Hepatocyte (in vitro differentiated cells): ENCODE results near the gene RNF208. TPM values are rescaled to one million over a fixed set of nuclear protein-coding genes. Genes with fewer than 3 reads are reported as not detected.

Experiments used
- DNase-seq: peaks from one replicate; pipeline ENCODE4 v3.0.0-alpha.2; 2016; ENCODE audit warnings: low spot score
- H2AFZ ChIP-seq: fragments of 200-600 bp; sonication (generic); 2 replicates; pipeline ENCODE4 v1.6.0; 2016; ENCODE audit warnings: antibody characterized with exemption, mild to moderate bottlenecking
- H3K27ac ChIP-seq: fragments of 200-600 bp; sonication (generic); 2 replicates; pipeline ENCODE4 v1.5.1; 2016; ENCODE audit warnings: mild to moderate bottlenecking
- H3K27me3 ChIP-seq: fragments of 200-600 bp; sonication (generic); 2 replicates; pipeline ENCODE4 v1.6.1; 2016
- H3K36me3 ChIP-seq: fragments of 200-600 bp; sonication (generic); replicated peaks from 2 replicates; pipeline ENCODE4 v1.5.1; 2016; ENCODE audit warnings: low read depth; ENCODE audit not compliant: insufficient read depth
- H3K4me1 ChIP-seq: fragments of 200-600 bp; sonication (generic); 2 replicates; pipeline ENCODE4 v1.5.1; 2016; ENCODE audit warnings: mild to moderate bottlenecking, moderate library complexity; ENCODE audit not compliant: insufficient read depth
- H3K4me2 ChIP-seq: fragments of 200-600 bp; sonication (generic); 2 replicates; pipeline ENCODE4 v1.6.0; 2016
- H3K4me3 ChIP-seq: fragments of 200-600 bp; sonication (generic); 2 replicates; pipeline ENCODE4 v1.5.1; 2016; ENCODE audit warnings: mild to moderate bottlenecking
- H3K79me2 ChIP-seq: fragments of 200-600 bp; sonication (generic); 2 replicates; pipeline ENCODE4 v1.6.0; 2017; ENCODE audit warnings: mild to moderate bottlenecking
- H3K9me2 ChIP-seq: fragments of 200-600 bp; sonication (generic); replicated peaks from 2 replicates; pipeline ENCODE4 v1.6.0; 2017; ENCODE audit warnings: mild to moderate bottlenecking; ENCODE audit not compliant: insufficient read depth
- H3K9me3 ChIP-seq: fragments of 200-600 bp; sonication (generic); 2 replicates; pipeline ENCODE4 v1.5.1; 2016; ENCODE audit warnings: low read depth, mild to moderate bottlenecking
- H4K20me1 ChIP-seq: fragments of 200-600 bp; sonication (generic); 2 replicates; pipeline ENCODE4 v1.6.0; 2016; ENCODE audit warnings: mild to moderate bottlenecking; ENCODE audit not compliant: insufficient read depth, poor library complexity, severe bottlenecking
- CTCF ChIP-seq: fragments of 200-600 bp; sonication (generic); IDR thresholded peaks from 2 replicates; pipeline ENCODE4 v1.5.1; 2016; ENCODE audit warnings: antibody characterized with exemption, mild to moderate bottlenecking; ENCODE audit not compliant: poor library complexity
- EZH2 ChIP-seq: fragments of 200-600 bp; sonication (generic); IDR thresholded peaks from 2 replicates; pipeline ENCODE4 v1.6.1; 2016; ENCODE audit warnings: antibody characterized with exemption, mild to moderate bottlenecking, borderline replicate concordance
- EZH2phosphoT487 ChIP-seq: fragments of 200-600 bp; sonication (generic); IDR thresholded peaks from one replicate; pipeline ENCODE4 v1.6.1; 2018; ENCODE audit warnings: antibody characterized with exemption, mild to moderate bottlenecking, low read depth, moderate library complexity; ENCODE audit not compliant: unreplicated experiment, severe bottlenecking
- WGBS: methylation state at CpG from one replicate; pipeline ENCODE4 v1.1.6; 2016; ENCODE audit warnings: low lambda C conversion rate; ENCODE audit errors: missing lambda C conversion rate; 5-methylcytosine and 5-hydroxymethylcytosine counted together
- polyA plus RNA-seq: library from polyadenylated mRNA; unstranded; fragments of >200 nt; fragmentation: Nextera tagmentation; extraction: Ambion mirVana; gene quantifications from 2 replicates; pipeline ENCODE4 v1.2.1, GENCODE V29; 2016
- total RNA-seq: library from RNA; depleted of rRNA; stranded (reverse); fragments of >200 nt; gene quantifications from 2 replicates; pipeline ENCODE4 v1.2.3, GENCODE V29; 2014

The RNF208 gene
- total and polyA plus RNA-seq, 2 experiments from 2014 or later = 1.6 to 3.3 TPM

- TF ChIP-seq EZH2phosphoT487 (no peak), CTCF (no peak), EZH2 (no peak)
- H3K9me3 ChIP-seq = no peaks in the 10 kb centered on the region
- no peak for DNase-seq
- H2AFZ ChIP-seq = no peak overlapping the region
- H3K27ac ChIP-seq = no peak overlapping the region
- no peaks in the 10 kb centered on the region for H3K27me3 ChIP-seq
- H3K4me2 ChIP-seq = no peak overlapping the region
- peaks cover 13% of the 10 kb centered on the region for H3K79me2 ChIP-seq
- H3K36me3 ChIP-seq = no peaks in the 10 kb centered on the region
- peaks cover 15% of the 10 kb centered on the region for H3K4me1 ChIP-seq
- WGBS = 92% methylated on average over 11 of the region's 22 CpGs
- H3K9me2 ChIP-seq = no peaks in the 10 kb centered on the region
- peaks cover 7% of the 10 kb centered on the region for H4K20me1 ChIP-seq
- H3K4me3 ChIP-seq = no peak overlapping the region
Observed at GRCh38 chr9:137251490-137252268, 29.6 kb upstream of the RNF208 start.

GRCh38 chr9:137251194-137251461 is 29.1 kb upstream of the RNF208 start, which contains the start of gene STPG3:
Gene STPG3 (plus strand): TSS chr9:137251286. CDS start chr9:137251287, 1 bp downstream.
- no peaks in the 10 kb centered on the region for H3K9me3 ChIP-seq
- H3K9me2 ChIP-seq = no peaks in the 10 kb centered on the region
- H3K27me3 ChIP-seq = no peaks in the 10 kb centered on the region
- H3K27ac ChIP-seq = no peak within 1 kb of the TSS
- peaks cover 11% of the 10 kb centered on the region for H3K4me1 ChIP-seq
- H3K4me3 ChIP-seq = no peak within 1 kb of the TSS
- TF ChIP-seq EZH2 = no peak
- no peak for DNase-seq
- peaks cover 8% of the 10 kb centered on the region for H3K79me2 ChIP-seq
- no peaks in the 10 kb centered on the region for H3K36me3 ChIP-seq
- H2AFZ ChIP-seq = no peak within 1 kb of the TSS
- no peak within 1 kb of the TSS for H3K4me2 ChIP-seq
- H4K20me1 ChIP-seq = peaks cover 4% of the 10 kb centered on the region
- WGBS = no CpG with 5 or more reads among the region's 4 CpGs

DNA sequence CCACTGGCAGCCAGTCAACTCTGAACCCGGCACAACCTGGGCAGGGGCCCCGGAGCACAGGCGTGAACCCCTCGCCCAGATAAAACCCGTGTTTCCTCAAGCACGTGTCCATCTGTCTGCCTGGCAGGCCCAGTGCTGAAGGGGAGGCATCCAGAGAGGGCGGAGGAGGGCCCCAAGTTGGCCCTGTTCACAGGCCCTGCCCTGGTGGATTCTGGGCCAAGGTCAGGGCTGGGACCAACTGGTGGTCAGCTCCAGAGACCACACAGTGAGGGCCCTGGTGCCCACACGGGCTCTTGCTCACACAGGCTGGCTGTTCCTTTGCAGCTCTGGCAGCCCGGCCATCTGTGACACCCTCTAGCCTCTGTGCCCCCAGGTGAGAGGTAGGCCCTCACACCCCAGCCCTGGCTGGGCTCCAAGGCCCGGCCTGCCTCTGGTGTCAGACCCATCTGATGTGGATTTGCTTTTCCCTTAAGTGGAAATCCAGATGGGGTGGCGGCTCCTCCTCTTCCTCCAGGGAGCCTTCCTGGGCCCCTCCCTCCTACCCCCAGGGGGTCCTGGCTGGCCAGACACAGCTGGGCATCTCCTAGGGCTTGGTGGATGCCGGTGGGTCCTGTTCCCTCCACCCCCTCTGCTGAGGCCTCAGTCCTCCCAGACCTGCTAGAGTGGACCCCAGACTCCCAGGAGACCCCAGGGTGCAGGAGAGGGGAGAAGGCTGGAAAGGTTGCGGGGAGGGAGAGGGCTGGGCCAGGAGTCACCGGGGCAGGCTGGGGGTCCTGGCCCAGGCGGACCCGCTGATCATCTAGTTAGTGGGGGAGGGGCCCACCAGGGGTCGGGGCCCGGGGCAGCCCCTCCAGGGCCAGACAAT is 28.5 kb upstream of the RNF208 start:
- Histone ChIP-seq H3K36me3 (no peaks in the 10 kb centered on the region), H3K4me3 (no peak overlapping the region), H3K27me3 (no peaks in the 10 kb centered on the region), H3K4me2 (no peak overlapping the region), H3K9me3 (no peaks in the 10 kb centered on the region), H3K79me2 (peaks cover 2% of the 10 kb centered on the region), H4K20me1 (no peaks in the 10 kb centered on the region), H3K9me2 (no peaks in the 10 kb centered on the region), H2AFZ (no peak overlapping the region), H3K27ac (no peak overlapping the region), H3K4me1 (peaks cover 8% of the 10 kb centered on the region)
- 80% methylated on average over 14 of the region's 18 CpGs for WGBS
- no peak for DNase-seq
- no peak for TF ChIP-seq CTCF
- TF ChIP-seq EZH2 = no peak
- TF ChIP-seq EZH2phosphoT487 = no peak

DNA sequence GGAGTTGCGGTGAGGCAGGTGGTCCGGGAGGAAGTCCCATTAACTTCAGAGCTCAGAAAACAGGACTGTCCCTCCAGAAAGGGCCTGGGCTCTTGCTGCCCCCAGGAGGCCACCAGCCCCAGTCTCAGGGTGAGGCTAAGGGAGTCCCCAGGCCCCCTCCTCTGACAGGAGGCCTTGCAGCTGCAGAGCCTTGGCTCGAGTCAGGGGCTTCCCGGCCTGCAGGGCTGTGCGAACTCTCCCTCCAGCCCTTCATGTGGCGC is 25.8 kb upstream of the RNF208 start:
- Histone ChIP-seq H3K79me2 (peaks cover 15% of the 10 kb centered on the region), H2AFZ (no peak overlapping the region), H3K9me3 (no peaks in the 10 kb centered on the region), H3K36me3 (no peaks in the 10 kb centered on the region), H3K27me3 (no peaks in the 10 kb centered on the region), H3K27ac (no peak overlapping the region), H4K20me1 (peaks cover 11% of the 10 kb centered on the region), H3K4me2 (no peak overlapping the region), H3K4me1 (peaks cover 2% of the 10 kb centered on the region), H3K9me2 (no peaks in the 10 kb centered on the region), H3K4me3 (no peak overlapping the region)
- WGBS = 92% methylated on average over 6 of the region's 6 CpGs
- TF ChIP-seq CTCF (no peak), EZH2 (no peak), EZH2phosphoT487 (no peak)
- DNase-seq = no peak
